GM20000 (cell line): ENCODE measurements around the gene TIMP2.

ENCODE experiments used
- DNase-seq: peaks from one replicate; pipeline ENCODE4 v3.0.0; 2012; ENCODE audit warnings: low spot score
- TF ChIP-seq, protein P1 (sequence below): IDR thresholded peaks from 2 replicates; pipeline ENCODE4 v1.5.1; 2012; ENCODE audit warnings: mild to moderate bottlenecking, control low read depth; ENCODE audit errors: extremely low read depth, missing control alignments

TIMP2 gene

DNA sequence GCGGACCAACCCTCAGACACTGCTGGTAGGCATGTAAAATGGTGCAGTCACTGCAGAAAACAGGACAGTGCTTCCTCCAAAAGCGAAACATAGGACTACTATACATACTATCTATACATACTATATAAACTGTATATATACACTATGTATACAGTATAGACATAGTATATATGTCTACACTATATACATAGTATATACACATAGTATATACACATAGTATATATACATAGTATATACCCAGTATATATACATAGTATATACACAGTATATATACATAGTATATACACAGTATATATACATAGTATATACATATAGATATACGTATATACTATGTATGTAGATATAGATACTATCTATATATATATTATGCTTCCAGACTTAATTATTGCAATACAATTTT lies 78.1 kb downstream of the TIMP2 start:
- TF ChIP-seq, protein P1, sequence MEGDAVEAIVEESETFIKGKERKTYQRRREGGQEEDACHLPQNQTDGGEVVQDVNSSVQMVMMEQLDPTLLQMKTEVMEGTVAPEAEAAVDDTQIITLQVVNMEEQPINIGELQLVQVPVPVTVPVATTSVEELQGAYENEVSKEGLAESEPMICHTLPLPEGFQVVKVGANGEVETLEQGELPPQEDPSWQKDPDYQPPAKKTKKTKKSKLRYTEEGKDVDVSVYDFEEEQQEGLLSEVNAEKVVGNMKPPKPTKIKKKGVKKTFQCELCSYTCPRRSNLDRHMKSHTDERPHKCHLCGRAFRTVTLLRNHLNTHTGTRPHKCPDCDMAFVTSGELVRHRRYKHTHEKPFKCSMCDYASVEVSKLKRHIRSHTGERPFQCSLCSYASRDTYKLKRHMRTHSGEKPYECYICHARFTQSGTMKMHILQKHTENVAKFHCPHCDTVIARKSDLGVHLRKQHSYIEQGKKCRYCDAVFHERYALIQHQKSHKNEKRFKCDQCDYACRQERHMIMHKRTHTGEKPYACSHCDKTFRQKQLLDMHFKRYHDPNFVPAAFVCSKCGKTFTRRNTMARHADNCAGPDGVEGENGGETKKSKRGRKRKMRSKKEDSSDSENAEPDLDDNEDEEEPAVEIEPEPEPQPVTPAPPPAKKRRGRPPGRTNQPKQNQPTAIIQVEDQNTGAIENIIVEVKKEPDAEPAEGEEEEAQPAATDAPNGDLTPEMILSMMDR: no peak
- DNase-seq: no peak

DNA sequence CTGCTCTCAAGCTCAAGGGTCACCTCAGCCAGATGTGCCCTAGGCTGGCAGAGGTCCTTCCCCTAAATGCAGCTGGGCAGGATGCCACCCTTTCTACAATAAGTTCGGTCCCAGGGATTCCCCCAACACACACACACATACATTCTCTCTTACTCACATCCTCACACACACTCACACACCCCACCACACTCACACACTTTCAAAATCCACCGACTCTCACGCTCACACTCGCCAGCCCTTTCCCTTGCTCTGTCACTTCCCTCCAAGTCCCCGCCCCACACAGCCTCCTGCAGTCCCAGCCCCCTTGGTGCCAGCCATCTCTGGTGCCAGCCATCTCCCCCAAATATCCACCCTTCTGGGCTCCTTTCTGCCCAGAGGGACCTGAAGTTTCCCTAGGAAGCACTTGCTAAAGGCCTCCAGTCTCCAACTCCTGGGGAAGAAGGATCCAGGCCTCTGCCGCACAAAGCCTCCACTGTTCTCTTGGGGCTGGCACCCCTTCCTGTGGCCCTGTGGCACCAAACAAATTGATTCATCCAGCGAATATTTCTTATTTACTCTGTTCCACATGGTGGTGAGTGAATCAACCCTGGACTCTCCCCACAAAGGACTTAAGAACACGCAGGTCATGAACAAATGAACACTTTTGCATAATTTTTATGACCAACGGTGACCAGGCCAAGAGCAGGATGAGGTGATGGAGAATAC lies 80.7 kb downstream of the TIMP2 start:
- no peak for DNase-seq
- TF ChIP-seq, protein P1: no peak

DNA sequence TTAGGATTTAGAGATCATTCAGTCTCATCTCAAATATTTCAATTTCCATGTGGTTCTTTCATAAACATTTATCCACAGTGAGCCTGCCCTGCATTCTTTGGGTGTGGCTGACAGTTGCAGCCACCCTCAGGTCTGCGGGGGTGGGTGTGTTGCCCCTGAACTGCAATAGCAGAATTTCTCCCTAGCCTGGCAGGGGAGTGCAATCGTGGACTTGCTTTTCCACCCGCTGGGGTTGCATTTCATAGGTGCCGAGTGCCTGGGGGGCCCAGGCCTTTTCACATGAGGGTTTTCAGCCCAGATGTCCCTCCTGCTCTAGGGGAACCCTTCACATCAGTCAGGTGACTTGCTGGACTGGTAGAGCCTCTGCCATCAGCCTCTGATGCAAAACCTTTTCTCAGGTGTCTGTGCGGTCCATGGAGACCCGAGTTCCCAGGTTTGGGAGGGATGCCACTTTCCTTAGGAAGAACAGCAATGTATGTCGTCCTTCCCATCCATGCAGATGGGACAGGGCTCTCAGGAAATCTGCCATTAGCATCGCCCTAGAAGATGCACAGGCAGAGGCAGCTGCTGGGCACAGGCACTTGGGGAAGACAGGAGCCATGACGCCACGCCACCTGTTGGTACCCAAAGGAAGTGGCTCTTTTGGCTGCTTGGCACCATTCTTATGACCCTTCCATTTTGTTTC lies 82.2 kb downstream of the TIMP2 start:
- peak; percentile 64 for DNase-seq
- TF ChIP-seq, protein P1: peak; percentile 75

DNA sequence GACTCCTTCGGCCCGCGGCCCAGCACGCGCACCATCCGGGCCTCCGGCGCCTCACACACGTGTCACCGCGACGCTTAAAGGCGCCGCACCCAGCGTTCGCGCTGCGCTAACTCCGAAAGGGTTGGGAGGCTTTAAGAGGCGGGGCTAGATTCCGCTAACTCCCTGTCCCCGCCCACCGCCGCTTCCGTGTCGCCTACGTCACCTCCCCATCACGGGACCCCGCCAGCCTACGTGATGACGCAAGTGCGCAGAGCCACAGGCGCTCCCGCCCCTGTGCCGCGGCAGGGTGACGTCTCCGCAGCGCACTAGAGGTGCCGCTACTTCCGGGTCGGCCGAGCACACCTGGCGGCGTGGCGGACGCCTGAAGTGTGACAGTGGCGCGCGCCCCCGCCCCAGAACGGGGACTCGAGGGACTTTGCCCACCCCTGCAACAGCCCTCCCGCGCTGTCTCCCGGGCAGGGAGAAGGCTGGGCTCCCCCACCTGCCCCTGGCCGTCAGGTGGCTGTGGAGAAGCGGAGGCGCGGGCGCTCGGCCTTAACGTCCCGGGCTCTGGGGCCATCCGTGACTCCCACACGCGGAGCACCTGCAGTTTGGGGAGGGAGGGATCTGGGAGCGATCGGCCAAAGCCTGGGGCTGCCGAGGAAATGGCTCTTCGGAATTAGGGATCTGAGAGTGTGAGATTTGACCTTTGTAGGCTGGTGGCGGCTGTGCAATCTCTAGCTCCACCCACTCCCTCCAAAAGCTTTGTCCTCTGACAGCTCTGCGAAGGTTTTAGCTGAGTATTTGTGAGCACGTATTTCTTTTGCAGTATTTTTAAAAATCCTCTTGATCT lies 84.2 kb downstream of the TIMP2 start, which contains the start of gene USP36:
Gene USP36, minus strand, starts transcription at position 35 of the 832 bp plus-strand sequence. CDS start 4,451 bp downstream, outside the sequence.
- TF ChIP-seq, protein P1: no peak
- DNase-seq: peak; percentile 99

DNA sequence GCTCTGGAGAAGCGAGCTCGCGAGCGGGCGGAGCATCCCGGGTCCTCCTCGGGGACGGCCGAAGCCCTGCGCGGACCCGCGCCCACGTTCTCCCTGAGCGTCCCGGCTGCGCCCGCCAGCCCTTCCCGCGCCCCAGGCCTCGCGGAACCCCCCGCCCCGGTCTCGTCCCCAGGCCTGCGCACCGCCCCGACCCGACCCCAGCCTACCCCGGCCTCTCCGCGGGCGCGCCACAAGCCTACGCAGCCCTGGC lies 84.7 kb downstream of the TIMP2 start:
- no peak for DNase-seq
- TF ChIP-seq, protein P1: no peak

DNA sequence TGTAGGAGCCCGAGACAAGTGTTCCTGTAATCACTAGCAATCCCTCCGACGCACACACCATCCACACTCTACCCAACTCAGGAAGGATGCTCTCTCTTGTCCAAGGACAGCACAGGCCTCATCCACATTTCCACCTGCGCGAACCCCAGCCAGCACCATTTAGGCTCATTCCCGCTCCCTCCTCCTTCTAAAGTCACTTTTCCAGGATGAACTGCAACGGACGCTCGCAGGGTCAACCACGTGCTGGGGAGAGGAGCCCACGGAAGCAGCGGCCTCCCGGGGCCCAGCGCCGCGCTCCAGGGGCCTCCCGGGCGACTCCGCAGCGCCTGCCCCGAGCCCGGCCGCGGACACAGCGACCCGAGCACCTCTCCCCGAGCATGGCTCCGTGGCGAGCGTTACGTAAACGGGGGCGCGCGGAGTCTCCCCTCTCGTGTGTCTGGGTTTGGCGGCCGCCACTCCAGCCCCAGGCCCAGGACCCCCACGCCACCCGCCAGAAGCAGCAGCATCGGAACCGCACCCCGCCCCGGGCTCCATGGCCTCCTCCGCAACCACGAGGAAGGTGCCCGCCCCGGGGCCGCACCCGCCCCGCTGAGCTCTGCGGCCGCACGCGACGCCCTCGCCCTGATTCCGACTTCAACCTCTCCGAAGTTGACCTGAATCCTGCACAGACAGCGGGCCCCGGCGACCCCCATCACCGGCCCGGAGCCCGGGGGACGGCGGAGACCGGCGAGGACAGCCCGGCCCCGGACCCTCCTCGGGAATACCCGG lies 85.2 kb downstream of the TIMP2 start:
- peak; percentile 69 for DNase-seq
- TF ChIP-seq, protein P1: no peak
